ENCODE measurements around the gene NBAS. TPM values are rescaled to one million over a fixed set of nuclear protein-coding genes. Genes with fewer than 3 reads are reported as not detected.

NBAS gene
- total and polyA plus RNA-seq, 8 donors, result 26.6 to 36.7 (median 31.1) TPM

DNA sequence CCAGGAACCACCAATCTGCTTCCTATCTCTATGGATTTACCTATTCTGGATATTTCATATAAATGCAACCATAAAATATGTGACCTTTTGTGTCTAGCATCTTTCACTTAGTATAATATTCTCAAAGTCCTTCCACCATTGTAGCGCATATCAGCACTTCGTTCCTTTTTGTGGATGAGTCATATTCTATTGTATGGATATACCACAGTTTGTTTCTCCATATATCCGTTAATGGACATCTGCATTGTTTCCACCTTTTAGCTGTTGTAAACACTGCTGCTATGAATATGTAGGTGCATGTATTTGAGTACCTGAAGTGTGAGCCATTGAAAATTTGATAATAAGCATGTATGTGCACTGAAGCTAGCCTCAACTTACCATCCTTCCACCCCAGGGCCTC lies 80.1 kb downstream of the NBAS start:
- DNase-seq, result no peak
- FAIRE-seq, result no peak
- no peak for ATAC-seq
- Histone ChIP-seq H3K36me3 (no peaks in the 10 kb centered on the region), H3K4me1 (no peaks in the 10 kb centered on the region), H3K27me3 (no peaks in the 10 kb centered on the region), H3K4me3 (no peak overlapping the region), H3K27ac (no peak overlapping the region), H3K9me3 (no peaks in the 10 kb centered on the region)
- TF ChIP-seq, protein P1, sequence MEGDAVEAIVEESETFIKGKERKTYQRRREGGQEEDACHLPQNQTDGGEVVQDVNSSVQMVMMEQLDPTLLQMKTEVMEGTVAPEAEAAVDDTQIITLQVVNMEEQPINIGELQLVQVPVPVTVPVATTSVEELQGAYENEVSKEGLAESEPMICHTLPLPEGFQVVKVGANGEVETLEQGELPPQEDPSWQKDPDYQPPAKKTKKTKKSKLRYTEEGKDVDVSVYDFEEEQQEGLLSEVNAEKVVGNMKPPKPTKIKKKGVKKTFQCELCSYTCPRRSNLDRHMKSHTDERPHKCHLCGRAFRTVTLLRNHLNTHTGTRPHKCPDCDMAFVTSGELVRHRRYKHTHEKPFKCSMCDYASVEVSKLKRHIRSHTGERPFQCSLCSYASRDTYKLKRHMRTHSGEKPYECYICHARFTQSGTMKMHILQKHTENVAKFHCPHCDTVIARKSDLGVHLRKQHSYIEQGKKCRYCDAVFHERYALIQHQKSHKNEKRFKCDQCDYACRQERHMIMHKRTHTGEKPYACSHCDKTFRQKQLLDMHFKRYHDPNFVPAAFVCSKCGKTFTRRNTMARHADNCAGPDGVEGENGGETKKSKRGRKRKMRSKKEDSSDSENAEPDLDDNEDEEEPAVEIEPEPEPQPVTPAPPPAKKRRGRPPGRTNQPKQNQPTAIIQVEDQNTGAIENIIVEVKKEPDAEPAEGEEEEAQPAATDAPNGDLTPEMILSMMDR (IDR thresholded peaks at IDR 0.05), result no peak
- 98 to 100% methylated on average over 3 of the region's 3 CpGs for WGBS, 2 donors
- intact Hi-C loops (cut with DNase I), result no loop called here

DNA sequence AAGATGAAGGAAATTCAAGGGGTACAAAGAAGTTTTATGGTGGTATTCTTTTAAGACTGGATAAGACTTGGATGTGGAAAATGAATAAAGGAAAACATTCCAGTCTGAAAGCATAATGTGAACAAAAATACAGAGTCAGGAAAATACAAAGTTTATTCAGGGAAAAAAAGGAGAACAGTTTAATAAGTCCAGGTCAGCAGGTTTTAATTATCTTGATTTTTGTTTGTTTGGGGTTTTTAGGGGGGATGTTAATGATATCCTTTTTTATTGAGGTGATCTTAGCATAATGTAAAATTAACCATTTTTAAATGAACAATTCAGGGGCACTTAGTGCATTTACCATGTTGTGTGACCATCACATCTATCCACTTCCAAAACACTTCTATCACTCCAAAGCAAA lies 80.6 kb downstream of the NBAS start:
- intact Hi-C loops (cut with DNase I), result no loop called here
- no peak overlapping the region for H3K27ac ChIP-seq
- no peak for FAIRE-seq
- no peaks in the 10 kb centered on the region for H3K9me3 ChIP-seq
- no peaks in the 10 kb centered on the region for H3K36me3 ChIP-seq
- no peaks in the 10 kb centered on the region for H3K27me3 ChIP-seq
- DNase-seq, result no peak
- TF ChIP-seq, protein P1 (IDR thresholded peaks at IDR 0.05), result no peak
- ATAC-seq, result no peak
- H3K4me1 ChIP-seq, result no peaks in the 10 kb centered on the region
- no peak overlapping the region for H3K4me3 ChIP-seq

DNA sequence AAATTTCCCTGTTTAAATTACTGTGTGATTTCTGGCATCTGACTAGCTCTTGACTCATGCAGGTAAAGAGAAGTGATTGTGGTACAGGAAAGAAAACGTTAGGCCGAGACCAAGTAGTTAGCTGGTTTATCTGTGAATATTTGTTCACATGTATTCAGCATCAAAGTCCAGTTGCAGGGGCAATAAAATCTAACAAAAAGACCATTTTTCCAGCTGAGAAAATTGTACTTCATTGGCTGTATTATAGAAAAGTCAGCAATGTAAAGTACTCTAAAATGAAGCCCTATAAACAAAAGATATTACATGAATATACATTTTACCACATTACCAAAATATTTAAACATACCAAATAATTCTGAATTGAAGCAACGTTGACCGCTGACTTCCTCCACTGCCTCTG lies 88.3 kb downstream of the NBAS start:
- TF ChIP-seq, protein P1 (IDR thresholded peaks at IDR 0.05), result no peak
- H3K4me3 ChIP-seq, result no peak overlapping the region
- FAIRE-seq (no peak), ATAC-seq (no peak), DNase-seq (no peak)
- no peaks in the 10 kb centered on the region for H3K4me1 ChIP-seq
- intact Hi-C loops (cut with DNase I), result no loop called here
- H3K27me3 ChIP-seq, result no peaks in the 10 kb centered on the region
- no peaks in the 10 kb centered on the region for H3K9me3 ChIP-seq
- H3K27ac ChIP-seq, result no peak overlapping the region
- WGBS, 2 donors, result 89 to 97% methylated on average over 4 of the region's 4 CpGs
- H3K36me3 ChIP-seq, result peaks cover 0 to 15% (median 3%) of the 10 kb centered on the region in 3 donors

DNA sequence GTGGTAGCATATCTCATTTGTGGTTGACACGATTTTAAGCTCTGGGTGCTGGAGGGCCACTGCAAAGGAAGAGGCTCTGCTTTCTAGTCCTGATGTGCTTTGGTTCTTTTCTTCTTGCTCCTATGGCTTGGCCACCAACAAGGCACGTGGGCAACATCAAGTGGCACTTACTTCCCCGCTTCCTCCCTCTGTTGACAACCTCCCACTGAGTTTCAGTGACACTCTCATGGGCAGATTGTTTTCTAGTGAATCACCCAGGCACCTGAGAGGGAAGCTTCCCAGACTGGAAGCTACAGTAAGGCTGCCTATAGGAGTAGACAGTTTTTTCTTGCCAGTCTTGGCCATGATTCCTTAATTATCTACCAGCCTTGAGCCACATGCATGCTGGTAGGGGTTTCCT lies 89.0 kb downstream of the NBAS start:
- peak in 1 of 4 donors; percentile 29 for ATAC-seq
- no peaks in the 10 kb centered on the region for H3K4me1 ChIP-seq
- H3K27me3 ChIP-seq, result no peaks in the 10 kb centered on the region
- FAIRE-seq, result no peak
- 93 to 97% methylated on average over 3 of the region's 3 CpGs for WGBS, 2 donors
- intact Hi-C loops (cut with DNase I), result no loop called here
- H3K4me3 ChIP-seq, result no peak overlapping the region
- TF ChIP-seq, protein P1 (IDR thresholded peaks at IDR 0.05), result no peak
- H3K36me3 ChIP-seq, result peaks cover 0 to 15% (median 6%) of the 10 kb centered on the region in 3 donors
- no peak for DNase-seq
- no peak overlapping the region for H3K27ac ChIP-seq
- H3K9me3 ChIP-seq, result no peaks in the 10 kb centered on the region

DNA sequence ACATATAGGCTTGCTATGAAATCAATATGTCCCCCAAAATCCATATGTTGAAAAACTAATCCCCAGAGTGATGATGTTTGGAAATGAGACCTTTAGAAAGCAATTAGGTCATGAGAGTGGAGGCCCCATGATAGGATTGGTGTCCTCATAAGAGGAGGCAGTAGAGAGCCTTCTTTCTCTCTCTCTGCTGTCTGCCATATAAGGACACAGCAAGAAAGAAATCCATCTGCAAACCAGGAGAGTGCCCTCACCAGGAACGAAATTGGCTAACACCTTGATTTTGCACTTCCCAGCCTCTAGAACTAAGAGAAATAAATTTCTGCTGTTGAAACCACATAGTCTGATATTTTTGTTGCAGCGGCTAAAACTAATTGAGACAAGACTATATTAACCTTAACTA lies 89.5 kb downstream of the NBAS start:
- no peak for DNase-seq
- intact Hi-C loops (cut with DNase I), result no loop called here
- no peak for ATAC-seq
- Histone ChIP-seq H3K27me3 (no peaks in the 10 kb centered on the region), H3K9me3 (no peaks in the 10 kb centered on the region), H3K4me1 (no peaks in the 10 kb centered on the region), H3K27ac (no peak overlapping the region), H3K4me3 (no peak overlapping the region), H3K36me3 (peaks cover 0 to 15% (median 6%) of the 10 kb centered on the region in 3 donors)
- FAIRE-seq, result no peak
- TF ChIP-seq, protein P1 (IDR thresholded peaks at IDR 0.05), result no peak
- 87 to 91% methylated on average over 2 of the region's 2 CpGs for WGBS, 2 donors
